Activated CD4-positive, alpha-beta T cell treated with anti-CD3 and anti-CD28 coated beads for 4 hours (primary cell): ENCODE results near the gene MRPL36.

Experiments
- DNase-seq, 2 donors: peaks; one replicate each; pipeline ENCODE4 v3.0.0-alpha.2; 2020

The MRPL36 gene

GRCh38 chr5:1762883-1763547 is 36.6 kb downstream of the MRPL36 start:
- DNase-seq, result no peak

- no peak for DNase-seq
Observed at GRCh38 chr5:1762121-1762882, 37.3 kb downstream of the MRPL36 start.

- DNase-seq, result no peak
Observed at GRCh38 chr5:1761453-1761755, 38.2 kb downstream of the MRPL36 start.

DNA sequence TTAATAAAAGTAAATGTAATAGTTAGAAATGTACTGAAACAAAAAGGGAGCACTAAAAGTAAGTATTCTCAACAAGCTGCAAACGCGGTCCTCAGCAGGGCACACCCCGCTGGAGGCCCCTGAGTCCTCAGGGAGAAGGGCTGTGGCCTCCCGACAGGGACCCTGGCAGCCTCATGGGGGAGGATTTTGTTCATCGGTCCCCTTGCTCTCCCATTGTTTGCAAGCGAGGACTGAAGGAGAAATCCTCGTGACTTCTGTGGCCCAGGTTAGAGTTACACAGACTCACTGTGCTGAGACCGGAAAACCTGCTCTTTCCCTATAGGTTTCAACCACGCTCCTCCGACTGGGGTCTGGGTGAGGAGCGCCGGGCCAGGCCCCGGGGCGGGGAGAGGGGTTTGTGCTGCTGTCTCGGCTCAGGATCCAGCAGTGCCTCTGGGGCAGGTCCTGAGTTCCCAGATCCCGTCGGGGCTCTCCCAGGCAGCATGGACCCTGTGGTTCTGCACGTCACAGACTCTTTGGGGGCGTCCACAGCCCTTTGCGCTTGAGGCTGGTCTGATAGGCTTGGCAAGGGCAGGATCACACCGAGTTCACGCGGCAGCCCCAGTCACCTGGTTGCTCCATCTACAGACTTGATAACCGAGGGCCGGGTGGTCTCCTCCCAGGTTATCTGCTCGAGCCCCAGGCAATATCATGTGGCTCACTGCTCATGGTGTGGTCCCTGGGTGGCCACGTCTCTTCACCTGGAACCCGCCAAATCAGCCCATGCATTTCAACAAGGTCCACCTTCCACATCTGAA is 38.8 kb downstream of the MRPL36 start:
- DNase-seq, result no peak

DNA sequence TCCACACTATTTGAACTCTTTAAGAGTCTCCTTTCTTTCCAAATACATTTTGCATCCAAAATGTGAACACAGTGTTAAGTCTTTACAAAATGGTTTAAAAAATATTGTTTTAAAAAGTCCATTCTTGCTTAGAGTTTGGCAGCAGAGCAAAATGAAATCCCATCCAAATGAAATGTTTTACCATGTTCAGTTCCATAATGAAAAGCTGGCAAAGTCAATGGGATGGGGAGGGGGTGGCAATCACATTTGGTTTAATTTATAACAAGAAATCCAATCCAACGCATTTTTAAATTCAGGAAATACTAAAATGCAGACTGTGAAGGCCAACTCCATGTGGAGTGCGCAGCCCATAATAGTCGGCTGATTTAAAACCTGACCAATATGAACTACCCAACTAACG is 39.4 kb downstream of the MRPL36 start:
- no peak for DNase-seq

DNA sequence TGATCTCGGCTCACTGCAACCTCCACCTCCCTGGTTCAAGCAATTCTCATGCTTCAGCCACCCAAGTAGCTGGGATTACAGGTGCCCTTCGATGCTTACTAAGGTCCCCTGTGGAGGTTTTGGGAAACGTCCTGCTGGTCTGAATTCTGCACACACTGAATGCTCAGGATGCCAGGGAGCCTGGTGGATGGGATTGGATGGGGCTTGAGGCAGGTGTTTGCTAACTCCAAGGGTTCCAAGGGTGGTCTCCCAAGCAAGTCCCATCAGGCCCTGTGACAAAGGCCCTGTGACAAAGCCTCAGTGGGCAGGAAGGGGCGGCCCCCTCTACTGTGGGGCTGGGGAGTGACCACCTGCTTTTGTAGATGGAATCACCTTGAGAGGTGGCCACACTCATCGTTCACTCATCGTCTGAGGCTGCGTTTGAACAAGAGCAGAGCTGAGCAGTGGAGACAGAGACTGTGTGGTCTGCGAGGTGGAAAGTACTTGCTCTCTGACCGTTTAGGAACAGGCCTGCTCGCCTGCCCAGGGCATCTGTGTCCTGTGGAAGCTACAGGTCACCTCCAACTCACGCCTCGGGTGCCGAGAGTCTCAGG is 40.2 kb downstream of the MRPL36 start:
- DNase-seq, result no peak

DNA sequence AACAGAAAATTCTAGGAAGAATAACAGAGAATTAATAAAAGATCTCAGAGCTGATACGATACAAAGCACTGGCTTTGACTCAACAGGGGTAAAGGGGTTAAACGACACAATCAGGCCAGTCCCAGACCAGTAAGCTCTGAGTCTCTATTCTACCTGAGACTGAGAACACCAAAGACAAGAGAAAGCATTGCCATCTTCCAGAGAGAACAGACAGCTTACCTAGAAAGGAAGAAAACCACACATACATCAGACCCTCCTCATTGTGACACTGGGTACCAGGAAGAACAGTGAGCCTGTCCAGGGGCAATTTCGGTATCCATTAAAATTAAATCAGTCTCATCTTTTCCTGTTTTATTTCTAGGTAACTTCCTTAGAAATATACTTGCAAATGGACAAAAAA is 41.1 kb downstream of the MRPL36 start:
- no peak for DNase-seq

DNA sequence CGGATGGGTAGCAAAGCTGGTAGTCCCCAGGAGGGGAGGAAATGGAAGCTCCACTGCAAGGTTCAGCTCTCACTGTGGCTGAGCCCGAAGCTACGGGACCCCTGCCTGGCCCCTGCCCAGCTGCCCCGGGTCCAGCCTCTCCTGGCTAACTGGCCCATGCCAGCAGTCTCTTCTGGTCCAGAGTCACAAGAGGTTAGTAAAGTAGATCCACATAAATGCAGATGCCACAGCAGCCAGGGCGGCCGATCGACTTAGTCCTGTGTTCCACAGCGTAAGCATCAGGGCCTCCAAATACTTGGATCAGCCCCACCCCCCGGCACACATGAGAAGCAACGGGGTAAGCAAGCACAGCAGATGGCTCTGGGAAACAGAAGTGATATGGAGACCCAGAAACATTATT is 42.1 kb downstream of the MRPL36 start:
- DNase-seq, result no peak

GRCh38 chr5:1756481-1756880 is 43.2 kb downstream of the MRPL36 start:
- no peak for DNase-seq

GRCh38 chr5:1755321-1755949 is 44.2 kb downstream of the MRPL36 start:
- DNase-seq, result no peak

- DNase-seq, result no peak
Observed at GRCh38 chr5:1754531-1755220, 45.0 kb downstream of the MRPL36 start.

DNA sequence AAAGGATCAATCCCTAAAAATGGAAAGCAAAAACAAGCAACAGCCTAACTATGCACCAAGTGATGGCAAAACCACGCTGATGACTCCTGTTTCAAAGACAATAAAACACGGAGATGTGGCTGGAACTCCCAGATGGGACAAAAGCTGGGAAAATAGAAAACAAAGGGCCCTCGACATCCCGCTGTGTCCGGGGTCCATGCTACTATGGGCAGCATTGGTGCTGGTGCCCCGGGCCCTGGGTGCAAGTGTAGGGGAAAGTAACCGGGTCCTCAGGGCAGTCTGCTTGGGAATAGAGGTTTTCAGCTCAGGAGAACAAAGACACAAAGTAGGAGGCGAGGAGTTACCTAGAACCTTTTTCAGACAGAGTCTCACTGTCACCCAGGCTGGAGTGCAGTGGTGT is 46.1 kb downstream of the MRPL36 start:
- no peak for DNase-seq

- DNase-seq, result no peak
Observed at GRCh38 chr5:1752881-1753280, 46.8 kb downstream of the MRPL36 start.

DNA sequence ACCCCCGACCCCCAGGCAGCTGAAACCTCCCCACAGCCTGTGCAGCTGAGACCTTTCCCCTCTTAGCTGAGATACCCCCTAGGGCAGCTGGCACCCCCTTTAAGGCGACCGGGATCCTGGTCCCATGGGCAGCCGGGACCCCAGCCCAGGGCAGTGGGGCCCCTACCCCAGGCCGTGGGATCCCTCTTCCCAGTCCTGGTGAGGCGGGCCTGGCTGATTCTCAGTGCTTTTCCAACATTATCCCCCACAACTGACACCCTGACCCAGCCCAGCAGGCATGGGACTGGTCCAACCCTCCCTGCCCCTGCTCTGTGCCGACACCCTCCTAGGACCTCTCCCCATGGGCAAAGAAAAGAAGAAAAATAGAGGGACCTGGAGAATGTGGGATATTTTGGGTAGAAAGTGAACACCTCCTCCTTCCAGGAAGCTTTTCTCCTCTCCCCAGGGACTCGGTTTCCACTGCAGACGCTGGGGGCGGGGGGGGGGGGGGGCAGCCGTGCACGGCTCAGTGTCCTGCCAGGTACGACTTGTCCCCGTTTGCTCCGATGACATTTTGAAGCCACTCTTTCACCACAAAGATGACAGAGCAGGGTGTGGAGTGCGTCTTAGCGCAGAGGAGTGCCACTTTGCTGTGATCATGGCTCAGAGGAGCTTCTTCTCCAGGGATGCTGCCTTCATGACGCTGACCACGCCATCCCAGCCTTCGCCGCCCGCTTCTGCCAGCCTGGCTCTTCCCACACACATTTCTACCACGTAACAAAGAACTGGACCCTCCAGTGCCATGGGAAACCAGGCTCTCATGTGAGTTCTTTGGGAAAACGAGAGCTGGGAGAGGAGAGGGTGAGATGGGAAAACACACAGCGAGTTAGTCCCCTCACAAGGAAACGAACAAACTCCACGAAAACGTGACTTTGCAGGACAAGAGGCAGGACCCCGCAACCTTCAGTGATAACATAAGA is 47.5 kb downstream of the MRPL36 start:
- no peak for DNase-seq

- DNase-seq, result no peak
Observed at GRCh38 chr5:1751026-1751863, 48.4 kb downstream of the MRPL36 start.

- DNase-seq, result no peak
Observed at GRCh38 chr5:1750469-1750868, 49.2 kb downstream of the MRPL36 start.

DNA sequence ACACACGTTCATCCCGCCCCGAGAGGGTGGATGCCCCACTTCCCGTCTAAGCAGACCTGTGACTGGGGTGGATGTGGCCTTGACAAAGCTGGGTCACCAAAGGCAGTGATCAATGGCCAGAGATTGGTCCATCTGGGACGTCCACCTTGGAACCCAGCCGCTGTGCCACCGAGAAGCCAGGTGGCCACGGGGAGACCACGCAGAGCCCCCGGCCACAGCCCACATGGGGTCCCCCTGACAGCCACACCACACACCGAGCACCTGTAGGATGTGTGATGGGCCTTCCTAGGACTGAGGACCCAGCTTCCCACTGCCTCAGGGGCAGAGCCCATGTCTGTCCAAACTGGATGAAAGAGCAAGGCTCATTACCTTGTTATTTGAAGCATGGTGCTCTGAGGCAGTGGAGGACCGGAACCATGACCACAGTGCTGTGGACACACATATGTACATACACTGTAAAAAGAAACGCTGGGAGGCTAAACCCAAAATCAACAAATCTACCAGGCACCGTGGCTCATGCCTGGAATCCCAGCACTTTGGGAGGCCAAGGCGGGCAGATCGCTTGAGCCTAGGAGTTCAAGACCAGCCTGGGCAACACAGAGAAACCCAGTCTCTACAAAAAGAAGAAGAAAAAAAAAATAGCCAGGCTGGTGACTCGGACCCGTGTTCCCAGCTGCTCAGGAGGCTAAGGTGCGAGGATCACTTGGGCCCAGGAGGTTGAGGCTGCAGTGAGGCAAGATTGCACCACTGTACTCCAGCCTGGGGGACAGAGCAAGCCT is 50.1 kb downstream of the MRPL36 start:
- DNase-seq, result no peak

DNA sequence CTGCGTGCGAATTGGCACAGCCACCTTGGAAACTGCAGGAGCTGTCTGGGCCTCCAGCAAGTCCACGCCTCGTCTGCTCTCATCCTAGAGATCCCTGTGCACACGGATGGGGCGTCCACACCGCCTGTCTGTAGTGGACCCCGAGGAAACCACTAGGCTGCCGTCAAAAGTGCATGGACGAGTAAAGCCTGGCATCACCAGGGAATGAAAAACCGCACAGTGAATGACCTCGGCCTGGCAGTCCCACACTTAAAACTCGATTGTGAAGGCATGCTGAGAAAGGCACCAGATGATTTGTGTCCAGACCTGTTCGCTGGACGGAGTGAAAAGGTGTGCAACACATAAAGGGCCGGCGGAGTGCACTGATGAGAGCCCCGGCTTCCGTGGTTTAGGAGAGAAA is 50.8 kb downstream of the MRPL36 start:
- DNase-seq, result no peak
